ENCODE measurements around the gene SLC25A34.

Gene SLC25A34

DNA sequence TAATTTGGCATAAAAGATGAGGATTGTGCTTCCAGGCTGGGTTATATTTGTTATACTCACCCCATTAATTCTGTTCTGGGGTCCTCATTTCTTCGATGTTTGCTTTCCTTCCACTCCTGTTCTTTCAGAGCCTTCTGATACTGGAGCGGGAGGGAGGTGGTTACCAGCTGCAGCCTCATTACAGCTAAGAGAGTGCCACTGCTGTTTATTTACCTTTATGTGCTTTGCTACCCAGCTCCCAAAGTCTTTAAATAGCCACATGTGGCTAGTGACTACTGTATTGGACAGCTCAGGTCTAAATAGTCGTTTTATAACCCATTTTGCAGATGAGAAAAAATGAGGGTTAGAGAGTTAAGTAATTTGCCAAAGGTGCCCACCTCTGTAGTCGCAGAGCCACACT lies 26.8 kb upstream of the SLC25A34 start:
- in situ Hi-C loops (cut with MboI; ENCODE audit: low pct_unique_long_range_greater_than_20kb, low sequenced_read_pairs) = no loop called here
- no peak for DNase-seq

DNA sequence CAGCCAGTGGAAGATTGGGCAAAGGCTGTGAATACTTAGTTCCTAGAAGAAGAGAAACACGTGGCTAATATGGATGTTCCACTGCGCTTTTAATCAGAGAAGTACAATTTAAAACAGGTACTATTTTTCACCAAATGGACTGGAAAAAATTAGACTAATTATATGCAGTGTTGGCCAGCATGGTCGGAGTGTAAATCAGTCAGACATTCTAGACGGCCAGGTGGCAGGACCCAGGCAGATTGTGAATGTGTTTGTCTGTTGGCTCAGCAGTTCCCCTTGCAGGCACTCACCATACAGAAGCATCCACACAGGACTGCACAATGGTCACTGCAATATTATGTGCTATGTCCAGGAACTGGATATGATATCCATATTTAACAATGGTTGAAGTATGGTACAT lies 23.9 kb upstream of the SLC25A34 start:
- no peak for DNase-seq
- in situ Hi-C loops (cut with MboI; ENCODE audit: low pct_unique_long_range_greater_than_20kb, low sequenced_read_pairs) = no loop called here

DNA sequence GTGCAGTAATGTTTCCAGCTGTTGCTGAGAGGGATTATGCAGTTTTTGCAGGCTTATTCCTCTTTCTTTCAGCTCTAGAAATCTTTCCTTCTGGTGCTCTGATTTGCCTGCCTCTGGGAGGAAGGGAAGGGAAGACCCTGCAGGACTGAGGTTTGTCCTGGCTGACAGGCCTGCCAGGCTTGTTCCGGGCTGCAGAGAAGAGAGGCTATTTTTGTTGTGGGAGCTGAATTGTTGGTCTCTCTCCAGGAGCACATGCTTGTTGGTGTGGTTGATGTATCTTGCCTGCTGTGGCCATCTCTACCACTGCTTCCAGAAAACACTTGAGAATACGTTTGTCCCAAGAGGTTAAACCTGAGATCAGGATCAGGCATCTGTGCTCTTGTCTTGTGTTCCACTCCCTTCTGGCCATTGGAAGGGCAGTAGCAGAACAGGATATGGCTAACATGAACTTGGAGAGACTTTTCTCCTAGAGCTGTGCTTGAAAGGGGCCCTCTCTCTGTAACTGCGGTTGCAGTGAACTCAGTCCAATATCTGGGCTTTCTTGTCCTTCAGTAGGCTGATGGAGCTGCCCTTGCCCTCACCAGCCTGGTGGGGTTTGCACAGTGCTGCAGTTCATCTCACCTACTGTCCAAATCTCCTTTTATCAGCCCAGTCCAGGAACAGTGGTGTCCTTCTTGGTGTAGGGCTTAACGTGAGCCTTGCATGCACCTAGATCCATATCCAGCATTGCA lies 21.5 kb upstream of the SLC25A34 start:
- in situ Hi-C loops (cut with MboI; ENCODE audit: low pct_unique_long_range_greater_than_20kb, low sequenced_read_pairs) = no loop called here
- no peak for DNase-seq

DNA sequence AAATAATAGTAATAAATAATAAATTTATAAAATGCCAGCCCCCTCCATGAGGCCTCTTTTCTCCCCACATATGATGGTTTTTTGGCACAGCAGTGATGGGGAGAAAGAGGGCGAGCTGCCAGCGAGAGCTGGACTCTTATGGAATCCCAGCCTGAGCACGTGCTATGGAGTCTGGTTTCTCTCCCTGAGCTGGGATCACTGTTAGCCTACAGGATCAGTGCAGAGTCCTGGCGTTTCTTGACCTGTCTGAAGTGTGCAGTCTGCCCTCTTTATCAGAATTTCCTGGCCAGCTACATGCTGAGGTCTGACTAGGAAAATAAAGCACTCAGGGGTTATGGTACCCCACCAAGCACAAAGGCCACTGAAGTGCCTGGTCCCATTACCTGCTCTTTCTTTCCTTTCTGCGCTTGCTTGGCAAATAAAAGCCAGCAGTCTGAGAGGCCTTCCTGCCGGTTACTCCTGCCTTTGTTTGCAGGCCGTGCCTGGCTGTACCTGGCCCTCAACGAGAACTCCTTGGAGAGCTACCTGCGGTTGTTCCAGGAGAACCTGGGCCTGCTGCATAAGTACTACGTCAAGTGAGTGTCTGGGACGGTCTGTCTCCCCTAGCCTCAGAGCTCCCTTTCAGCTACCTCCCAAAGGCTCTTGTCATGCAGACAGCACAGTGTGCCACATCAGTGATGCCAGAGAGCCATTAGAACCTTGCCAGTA lies 18.5 kb upstream of the SLC25A34 start:
- in situ Hi-C loops (cut with MboI; ENCODE audit: low pct_unique_long_range_greater_than_20kb, low sequenced_read_pairs) = no loop called here
- no peak for DNase-seq

DNA sequence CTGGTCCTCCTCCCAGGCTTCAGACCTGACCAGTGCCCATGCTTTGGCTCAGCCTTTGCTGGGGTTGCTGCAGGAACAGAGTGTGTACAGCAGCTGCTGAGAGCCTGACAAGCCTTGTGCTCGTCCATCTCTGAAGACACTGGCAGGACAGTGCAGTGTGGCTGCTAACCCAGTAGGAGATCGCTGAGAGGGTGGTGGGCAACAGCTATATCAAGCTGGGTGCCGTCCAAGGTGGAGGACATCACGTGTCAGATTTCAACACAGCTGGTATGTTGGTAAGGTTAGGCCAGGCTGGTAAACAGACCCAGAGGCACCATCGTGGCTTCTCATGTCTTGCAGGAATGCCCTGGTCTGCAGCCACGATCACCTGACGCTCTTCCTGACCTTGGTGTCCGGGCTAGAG lies 17.9 kb upstream of the SLC25A34 start:
- DNase-seq = no peak
- in situ Hi-C loops (cut with MboI; ENCODE audit: low pct_unique_long_range_greater_than_20kb, low sequenced_read_pairs) = no loop called here

DNA sequence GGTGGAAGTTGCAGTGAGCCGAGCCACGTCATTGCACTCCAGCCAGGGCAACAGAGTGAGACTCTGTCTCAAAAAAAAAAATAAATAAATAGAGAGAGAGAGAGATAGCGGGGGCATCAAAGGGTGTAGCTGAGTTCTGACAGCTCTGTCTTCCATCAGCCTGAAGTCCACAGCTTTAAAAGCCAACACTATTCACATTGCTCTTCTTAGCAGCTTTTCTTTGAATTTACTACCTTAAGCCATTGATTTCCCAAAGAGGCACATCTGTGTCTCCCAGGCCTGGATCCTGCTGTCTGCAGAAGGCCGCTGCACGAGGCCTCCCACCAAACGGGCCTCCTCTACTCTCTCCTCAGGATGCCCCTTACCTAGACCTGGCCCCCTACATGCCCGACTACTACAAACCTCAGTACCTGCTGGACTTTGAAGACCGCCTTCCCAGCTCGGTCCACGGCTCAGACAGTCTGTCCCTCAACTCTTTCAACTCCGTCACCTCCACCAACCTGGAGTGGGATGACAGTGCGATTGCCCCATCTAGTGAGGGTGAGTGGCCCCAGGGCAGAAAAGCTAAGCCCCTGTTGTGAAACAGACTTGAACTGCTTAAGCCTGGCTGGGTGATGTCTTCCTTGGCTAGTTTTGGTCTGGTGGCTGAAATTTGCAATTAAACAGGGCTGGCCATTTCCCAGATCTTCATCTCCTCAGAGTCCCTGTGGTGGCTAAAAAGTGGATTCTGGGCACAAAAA lies 16.5 kb upstream of the SLC25A34 start:
- in situ Hi-C loops (cut with MboI; ENCODE audit: low pct_unique_long_range_greater_than_20kb, low sequenced_read_pairs) = no loop called here
- no peak for DNase-seq

DNA sequence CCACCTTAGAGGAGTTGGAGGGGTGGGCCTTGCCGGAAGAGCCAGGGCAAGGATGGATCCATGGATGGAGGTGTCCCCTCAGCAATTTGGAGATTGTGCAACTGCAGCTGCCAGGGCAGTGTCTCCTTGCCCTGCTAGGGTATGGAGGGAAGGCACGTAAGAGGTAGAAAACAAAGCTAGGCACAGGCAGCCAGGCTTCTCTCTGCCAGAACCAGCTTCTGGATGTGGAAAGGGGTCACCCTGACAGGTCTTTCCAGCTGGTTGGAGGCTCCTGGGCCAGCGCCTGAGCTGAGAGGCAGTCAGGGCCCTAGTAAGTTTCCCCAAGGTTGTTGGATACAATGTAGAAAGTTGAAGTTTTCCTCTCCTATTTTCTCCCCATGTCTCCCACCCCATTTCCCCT lies 15.2 kb upstream of the SLC25A34 start:
- in situ Hi-C loops (cut with MboI; ENCODE audit: low pct_unique_long_range_greater_than_20kb, low sequenced_read_pairs) = no loop called here
- DNase-seq = no peak

DNA sequence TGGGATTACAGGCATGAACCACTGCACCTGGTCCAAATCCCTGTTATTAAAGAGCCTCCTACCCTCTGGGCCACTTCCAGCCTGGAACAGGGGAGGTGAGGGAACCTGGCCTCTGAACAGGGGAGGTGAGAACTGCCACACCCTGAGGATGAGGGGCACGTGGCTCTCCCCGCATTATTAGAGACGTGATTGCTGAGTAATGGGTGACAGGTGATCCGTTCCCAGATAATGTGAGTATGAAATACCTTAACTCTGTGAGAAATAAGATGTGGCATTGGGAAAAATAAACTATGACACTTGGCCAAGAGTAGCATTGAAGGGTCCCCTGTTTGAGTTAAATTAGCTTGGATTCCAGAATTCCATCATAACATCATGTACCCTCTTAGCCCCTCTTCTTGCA lies 13.6 kb upstream of the SLC25A34 start:
- in situ Hi-C loops (cut with MboI; ENCODE audit: low pct_unique_long_range_greater_than_20kb, low sequenced_read_pairs) = no loop called here
- no peak for DNase-seq

DNA sequence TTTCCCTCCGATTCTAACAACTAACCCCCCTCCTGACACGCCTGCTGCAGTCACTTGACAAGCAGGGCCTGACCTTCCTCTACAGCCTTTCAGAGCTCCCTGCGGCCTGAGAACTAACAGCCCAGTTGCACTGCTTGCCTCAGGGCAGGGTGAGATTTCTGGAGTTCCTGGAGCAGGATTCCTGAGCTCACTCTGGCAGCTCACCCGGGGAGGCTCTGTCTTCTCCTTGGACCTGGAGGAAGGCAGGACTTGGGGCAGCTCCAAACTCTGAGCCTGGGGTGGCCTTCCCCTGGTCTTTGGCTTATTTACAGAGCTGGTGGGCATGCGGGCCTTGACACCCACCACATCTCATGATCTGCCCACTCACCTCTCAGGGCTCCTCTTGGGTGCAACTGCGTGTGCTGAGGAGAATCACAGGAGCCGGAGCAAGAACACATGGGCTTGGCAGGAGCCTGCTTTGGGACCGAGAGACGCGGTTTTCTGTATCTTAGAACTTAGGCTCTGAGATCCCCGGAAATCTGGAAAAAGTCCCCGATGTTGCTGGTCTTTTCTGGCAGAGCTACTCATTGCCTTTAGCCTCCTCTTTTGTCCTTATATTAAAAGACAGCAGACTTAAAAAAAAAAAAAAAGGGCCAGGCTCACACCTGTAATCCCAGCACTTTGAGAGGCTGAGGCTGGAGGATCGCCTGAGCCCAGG lies 13.1 kb upstream of the SLC25A34 start:
- in situ Hi-C loops (cut with MboI; ENCODE audit: low pct_unique_long_range_greater_than_20kb, low sequenced_read_pairs) = no loop called here
- DNase-seq = no peak

DNA sequence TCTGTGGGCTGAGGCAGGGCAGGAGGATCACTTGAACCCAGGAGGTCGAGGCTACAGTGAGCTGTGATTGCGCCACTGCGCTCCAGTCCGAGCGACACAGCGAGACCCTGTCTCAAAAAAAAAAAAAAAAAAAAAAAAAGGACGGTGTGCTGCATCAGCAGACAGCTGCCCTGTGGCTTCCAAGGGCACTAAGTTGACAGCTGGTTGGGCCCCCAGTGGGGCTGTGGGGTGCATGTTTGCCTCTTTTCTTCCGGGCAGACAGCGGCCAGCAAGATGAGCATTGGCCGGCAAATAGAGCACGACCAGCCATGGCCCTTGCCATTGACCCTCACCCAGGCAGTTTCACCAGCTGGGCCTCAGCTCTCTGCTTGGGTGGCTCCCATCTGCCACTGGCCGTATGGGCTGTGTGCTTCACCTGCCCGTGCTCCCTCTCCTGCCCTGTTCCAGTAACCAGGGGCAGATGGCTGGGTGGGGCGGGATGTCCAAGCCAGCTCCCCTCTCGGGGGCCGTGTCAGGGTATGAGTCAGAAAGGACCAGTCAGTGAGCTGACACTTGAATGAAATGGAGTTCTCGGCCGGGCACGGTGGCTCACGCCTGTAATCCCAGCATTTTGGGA lies 12.3 kb upstream of the SLC25A34 start:
- in situ Hi-C loops (cut with MboI; ENCODE audit: low pct_unique_long_range_greater_than_20kb, low sequenced_read_pairs) = no loop called here
- DNase-seq = no peak

DNA sequence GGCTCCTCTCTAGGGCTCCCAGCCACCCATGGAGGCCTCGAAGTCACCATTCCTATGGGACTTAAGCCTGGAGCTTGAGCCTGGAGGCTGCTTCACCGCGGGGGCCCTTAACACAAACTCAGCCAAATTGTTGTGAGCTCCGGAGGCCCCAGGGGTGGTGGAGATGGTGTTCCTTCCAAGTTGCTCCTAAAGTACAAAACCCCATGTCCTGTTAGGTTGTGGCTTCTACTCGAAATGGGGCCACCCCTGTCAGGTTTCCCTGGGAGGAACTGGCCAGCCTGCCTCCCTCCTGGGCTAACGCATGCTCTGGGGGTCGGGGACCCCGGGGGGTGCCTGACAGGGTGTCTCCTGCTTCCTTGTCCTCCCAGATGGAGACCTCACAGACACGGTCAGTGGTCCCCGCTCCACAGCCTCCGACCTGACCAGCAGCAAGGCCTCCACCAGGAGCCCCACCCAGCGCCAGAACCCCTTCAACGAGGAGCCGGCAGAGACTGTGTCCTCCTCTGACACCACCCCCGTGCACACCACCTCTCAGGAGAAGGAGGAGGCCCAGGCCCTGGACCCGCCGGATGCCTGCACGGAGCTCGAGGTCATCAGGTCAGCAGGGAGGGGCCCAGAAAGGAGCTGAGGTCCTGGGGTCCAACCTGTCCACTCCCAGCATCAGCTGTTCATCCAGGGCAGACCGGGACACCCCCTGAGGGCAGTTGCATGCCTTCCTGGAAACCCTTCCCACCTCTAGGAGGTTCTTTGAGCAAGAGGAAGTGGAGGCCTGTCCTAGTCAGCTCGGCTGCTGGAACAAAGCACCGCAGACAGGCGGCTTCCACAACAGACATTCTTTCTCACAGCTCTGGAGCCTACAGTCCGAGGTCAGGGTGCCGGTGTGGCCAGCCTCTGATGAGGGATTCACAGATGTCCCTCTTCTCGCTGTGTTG lies 10.8 kb upstream of the SLC25A34 start:
- DNase-seq = no peak
- in situ Hi-C loops (cut with MboI; ENCODE audit: low pct_unique_long_range_greater_than_20kb, low sequenced_read_pairs) = no loop called here

DNA sequence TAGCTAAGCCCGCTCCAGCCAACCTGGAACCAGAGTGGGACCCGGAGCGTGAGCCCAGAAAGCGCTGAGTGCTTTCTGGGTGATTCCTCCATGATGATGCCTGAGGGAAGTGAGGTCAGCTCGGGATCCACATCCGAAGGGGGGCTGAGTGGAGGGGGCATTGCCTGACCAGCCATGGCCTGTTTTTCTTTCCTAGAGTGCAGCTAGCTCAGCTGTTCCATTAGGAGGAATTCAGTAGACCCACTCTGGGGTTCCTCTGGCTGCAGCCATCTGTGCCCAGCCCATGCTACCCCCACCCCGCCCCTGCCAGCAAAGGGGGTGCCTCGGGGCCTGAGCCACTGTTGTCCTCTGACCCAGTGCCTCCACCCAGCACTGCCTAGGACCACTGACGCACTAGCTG lies 9.6 kb upstream of the SLC25A34 start:
- DNase-seq = no peak
- in situ Hi-C loops (cut with MboI; ENCODE audit: low pct_unique_long_range_greater_than_20kb, low sequenced_read_pairs) = no loop called here

DNA sequence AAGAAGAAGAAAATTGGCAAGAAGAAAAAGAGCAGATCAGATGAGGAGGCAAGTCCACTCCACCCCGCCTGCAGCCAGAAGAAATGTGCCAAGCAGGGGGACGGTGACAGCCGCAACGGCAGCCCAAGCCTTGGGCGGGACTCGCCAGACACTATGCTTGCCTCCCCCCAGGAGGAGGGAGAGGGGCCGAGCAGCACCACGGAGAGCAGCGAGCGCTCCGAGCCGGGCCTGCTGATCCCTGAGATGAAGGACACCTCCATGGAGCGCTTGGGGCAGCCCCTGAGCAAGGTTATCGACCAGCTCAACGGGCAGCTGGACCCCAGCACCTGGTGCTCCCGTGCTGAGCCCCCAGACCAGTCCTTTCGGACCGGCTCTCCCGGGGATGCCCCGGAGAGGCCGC lies 9.0 kb upstream of the SLC25A34 start:
- in situ Hi-C loops (cut with MboI; ENCODE audit: low pct_unique_long_range_greater_than_20kb, low sequenced_read_pairs) = no loop called here
- DNase-seq = no peak

DNA sequence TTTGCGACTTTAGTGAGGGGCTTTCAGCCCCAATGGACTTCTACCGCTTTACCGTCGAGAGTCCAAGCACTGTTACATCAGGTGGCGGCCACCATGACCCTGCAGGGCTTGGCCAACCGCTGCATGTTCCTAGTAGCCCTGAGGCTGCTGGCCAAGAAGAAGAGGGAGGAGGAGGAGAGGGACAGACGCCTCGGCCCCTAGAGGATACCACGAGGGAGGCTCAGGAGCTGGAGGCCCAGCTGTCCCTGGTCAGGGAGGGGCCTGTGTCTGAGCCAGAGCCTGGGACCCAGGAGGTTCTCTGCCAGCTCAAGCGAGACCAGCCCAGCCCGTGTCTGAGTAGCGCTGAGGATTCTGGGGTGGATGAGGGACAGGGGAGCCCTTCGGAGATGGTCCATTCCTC lies 8.6 kb upstream of the SLC25A34 start:
- in situ Hi-C loops (cut with MboI; ENCODE audit: low pct_unique_long_range_greater_than_20kb, low sequenced_read_pairs) = no loop called here
- no peak for DNase-seq

DNA sequence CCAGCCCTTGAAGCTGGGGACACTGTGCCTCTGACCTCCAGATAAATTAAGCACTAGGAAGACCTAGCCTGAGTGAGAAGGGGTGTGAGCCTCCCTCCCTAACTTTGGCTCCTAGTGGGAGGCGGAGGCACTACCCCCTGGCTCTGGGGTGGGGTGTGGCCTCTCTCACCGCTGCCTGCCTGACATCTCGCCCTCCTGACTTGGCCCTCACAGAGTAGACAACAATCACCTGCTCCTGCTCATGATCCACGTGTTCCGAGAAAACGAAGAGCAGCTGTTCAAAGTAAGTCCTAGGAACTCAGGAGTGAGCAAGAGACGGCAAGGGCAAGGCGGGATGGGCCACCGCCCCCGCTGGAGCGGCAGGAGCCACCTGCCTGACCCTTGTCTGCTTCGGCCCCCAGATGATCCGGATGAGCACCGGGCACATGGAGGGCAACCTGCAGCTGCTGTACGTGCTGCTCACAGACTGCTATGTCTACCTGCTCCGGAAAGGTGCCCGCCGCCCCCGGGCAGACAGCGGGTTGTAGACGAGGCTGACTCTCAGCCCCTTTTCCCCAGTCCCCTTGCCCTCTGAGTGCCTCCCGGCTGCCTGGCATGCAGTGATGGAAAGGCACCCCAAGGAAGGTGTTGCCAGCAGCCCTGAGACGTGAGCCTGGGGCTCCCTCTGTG lies 8.1 kb upstream of the SLC25A34 start:
- DNase-seq = no peak
- in situ Hi-C loops (cut with MboI; ENCODE audit: low pct_unique_long_range_greater_than_20kb, low sequenced_read_pairs) = no loop called here

DNA sequence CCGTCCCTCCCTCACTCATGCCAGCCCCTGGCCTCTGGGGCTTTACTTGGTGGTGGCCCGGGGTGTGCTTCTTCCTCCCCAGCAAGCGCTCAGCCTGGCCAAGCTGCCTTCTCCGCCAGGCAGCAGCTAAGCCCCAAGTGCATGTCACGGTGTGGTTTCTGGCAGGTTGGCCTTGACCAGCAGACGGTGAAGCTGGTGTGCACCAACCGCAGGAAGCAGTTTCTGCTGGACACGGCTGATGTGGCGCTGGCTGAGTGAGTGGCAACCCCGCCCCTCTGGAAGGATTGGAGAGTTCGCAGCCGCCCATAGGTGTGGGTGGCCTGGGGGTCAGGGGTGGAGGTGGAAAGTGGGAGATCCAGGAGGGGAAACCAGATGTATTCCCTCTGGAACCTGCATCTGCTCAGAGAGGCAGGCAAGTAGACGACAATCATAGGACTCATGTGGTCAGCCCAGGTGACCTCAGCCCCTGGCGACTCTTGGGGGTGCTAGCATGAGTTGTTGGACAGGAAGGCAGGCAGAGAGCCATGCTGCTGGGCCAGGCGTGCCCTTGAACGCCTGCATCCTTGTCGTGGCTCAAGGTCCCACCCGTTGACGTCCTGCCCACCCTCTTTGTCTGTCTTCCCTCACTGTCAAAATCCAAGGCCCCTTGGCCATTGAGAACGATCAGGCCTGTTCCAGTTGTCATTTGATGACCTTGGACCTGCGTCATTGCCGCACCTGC lies 7.0 kb upstream of the SLC25A34 start:
- no peak for DNase-seq
- in situ Hi-C loops (cut with MboI; ENCODE audit: low pct_unique_long_range_greater_than_20kb, low sequenced_read_pairs) = no loop called here

DNA sequence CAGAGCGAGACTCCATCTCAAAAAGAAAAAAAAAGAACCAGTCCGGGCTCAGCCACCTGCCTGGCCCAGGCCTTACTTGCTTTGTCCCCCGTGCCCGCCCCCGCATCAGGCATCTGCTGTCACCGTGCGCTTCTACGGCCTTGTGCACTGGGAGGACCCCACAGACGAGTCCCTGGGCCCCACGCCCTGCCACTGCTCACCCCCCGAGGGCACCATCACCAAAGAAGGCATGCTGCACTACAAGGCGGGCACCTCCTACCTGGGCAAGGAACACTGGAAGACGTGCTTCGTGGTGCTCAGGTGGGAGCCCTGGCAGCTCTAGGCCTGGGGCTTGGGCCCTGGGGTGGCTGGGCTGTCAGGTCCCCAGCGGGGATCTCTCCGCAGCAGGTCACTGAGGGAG lies 5.6 kb upstream of the SLC25A34 start:
- no peak for DNase-seq
- in situ Hi-C loops (cut with MboI; ENCODE audit: low pct_unique_long_range_greater_than_20kb, low sequenced_read_pairs) = no loop called here

Measured in KBM-7 (cell line).